PC-9 (cell line): ENCODE data around the gene MAN2C1. TPM values are rescaled to one million over a fixed set of nuclear protein-coding genes. Genes with fewer than 3 reads are reported as not detected.

ENCODE experiments used
- BruUV-seq: library from RNA; stranded (reverse); fragments of 400-500 nt; replicated peaks from 2 replicates; lab custom pipeline; 2021; lab: Mats Ljungman, UMichigan
- CTCF ChIA-PET: fragments of 300-600 bp; sonication (Branson Sonifier 250); formaldehyde crosslinking; loops from one replicate; lab custom pipeline; 2022; ENCODE audit warnings: antibody characterized with exemption; lab: Charles Lee
- POLR2A ChIA-PET: fragments of 300-600 bp; sonication (Branson Sonifier 250); formaldehyde crosslinking; loops from one replicate; lab custom pipeline; 2022; ENCODE audit warnings: antibody characterized with exemption; ENCODE audit not compliant: unreplicated experiment; lab: Charles Lee
- DNase-seq, 2 experiments: peaks; one replicate each; pipeline versions ENCODE4 v3.0.0 to v3.0.0-alpha.2; 2015 to 2022; ENCODE audit warnings: mixed read lengths in 1 of 2
- H2AFZ ChIP-seq: fragments of 200-600 bp; sonication (generic); 2 replicates; pipeline ENCODE4 v1.8.1; 2017; ENCODE audit warnings: antibody characterized with exemption
- H3F3A ChIP-seq: fragments of 200-600 bp; sonication (generic); 2 replicates; pipeline ENCODE4 v1.8.1; 2017; ENCODE audit warnings: antibody characterized with exemption, mild to moderate bottlenecking, low read depth; ENCODE audit not compliant: insufficient read depth
- H3K27ac ChIP-seq: fragments of 200-600 bp; sonication (generic); 2 replicates; pipeline ENCODE4 v1.6.1; 2016; ENCODE audit warnings: mixed run types
- H3K27me3 ChIP-seq: fragments of 200-600 bp; sonication (generic); 2 replicates; pipeline ENCODE4 v1.6.1; 2016; ENCODE audit warnings: low read depth, mixed run types; ENCODE audit not compliant: insufficient read depth
- H3K36me3 ChIP-seq: fragments of 200-600 bp; sonication (generic); 2 replicates; pipeline ENCODE4 v1.6.1; 2016; ENCODE audit warnings: low read depth, mixed run types
- H3K4me1 ChIP-seq: fragments of 200-600 bp; sonication (generic); replicated peaks from 2 replicates; pipeline ENCODE4 v1.6.1; 2016; ENCODE audit warnings: mixed run types; ENCODE audit not compliant: insufficient read depth
- H3K4me2 ChIP-seq: fragments of 200-600 bp; sonication (generic); 2 replicates; pipeline ENCODE4 v1.6.1; 2017; ENCODE audit warnings: mixed run types
- H3K4me3 ChIP-seq: fragments of 200-600 bp; sonication (generic); 2 replicates; pipeline ENCODE4 v1.6.1; 2016; ENCODE audit warnings: mixed run types
- H3K79me2 ChIP-seq: fragments of 200-600 bp; sonication (generic); 2 replicates; pipeline ENCODE4 v1.6.1; 2017; ENCODE audit warnings: low read depth, mixed run types
- H3K9me2 ChIP-seq: fragments of 200-600 bp; sonication (generic); 2 replicates; pipeline ENCODE4 v1.8.1; 2017; ENCODE audit warnings: mild to moderate bottlenecking; ENCODE audit not compliant: insufficient read depth
- H3K9me3 ChIP-seq: fragments of 200-600 bp; sonication (generic); 2 replicates; pipeline ENCODE4 v1.8.1; 2016; ENCODE audit warnings: low read depth; ENCODE audit not compliant: insufficient read depth
- H4K20me1 ChIP-seq: fragments of 200-600 bp; sonication (generic); 2 replicates; pipeline ENCODE4 v1.8.1; 2017; ENCODE audit not compliant: insufficient read depth
- EZH2 ChIP-seq: fragments of 200-600 bp; sonication (generic); IDR thresholded peaks from 2 replicates; pipeline ENCODE4 v1.8.0; 2017; ENCODE audit warnings: antibody characterized with exemption, low read depth
- intact Hi-C: fragments of 100-400 bp; cut with micrococcal nuclease; formaldehyde crosslinking; loops from one replicate; pipeline ENCODE4 v1.10.0; 2022; ENCODE audit not compliant: unreplicated experiment
- total RNA-seq: library from RNA; stranded (reverse); gene quantifications from 2 replicates; pipeline ENCODE4 v1.2.3, GENCODE V29; 2021
- TF ChIP-seq, protein P1 (sequence below): fragments of 200-600 bp; sonication (generic); conservative IDR thresholded peaks from 2 replicates; pipeline ENCODE4 v1.6.1; 2017; ENCODE audit warnings: mixed run types, antibody characterized with exemption, mild to moderate bottlenecking, moderate library complexity

Gene MAN2C1
- total RNA-seq, 1 experiment from 2014 or later = 94.3 TPM

DNA sequence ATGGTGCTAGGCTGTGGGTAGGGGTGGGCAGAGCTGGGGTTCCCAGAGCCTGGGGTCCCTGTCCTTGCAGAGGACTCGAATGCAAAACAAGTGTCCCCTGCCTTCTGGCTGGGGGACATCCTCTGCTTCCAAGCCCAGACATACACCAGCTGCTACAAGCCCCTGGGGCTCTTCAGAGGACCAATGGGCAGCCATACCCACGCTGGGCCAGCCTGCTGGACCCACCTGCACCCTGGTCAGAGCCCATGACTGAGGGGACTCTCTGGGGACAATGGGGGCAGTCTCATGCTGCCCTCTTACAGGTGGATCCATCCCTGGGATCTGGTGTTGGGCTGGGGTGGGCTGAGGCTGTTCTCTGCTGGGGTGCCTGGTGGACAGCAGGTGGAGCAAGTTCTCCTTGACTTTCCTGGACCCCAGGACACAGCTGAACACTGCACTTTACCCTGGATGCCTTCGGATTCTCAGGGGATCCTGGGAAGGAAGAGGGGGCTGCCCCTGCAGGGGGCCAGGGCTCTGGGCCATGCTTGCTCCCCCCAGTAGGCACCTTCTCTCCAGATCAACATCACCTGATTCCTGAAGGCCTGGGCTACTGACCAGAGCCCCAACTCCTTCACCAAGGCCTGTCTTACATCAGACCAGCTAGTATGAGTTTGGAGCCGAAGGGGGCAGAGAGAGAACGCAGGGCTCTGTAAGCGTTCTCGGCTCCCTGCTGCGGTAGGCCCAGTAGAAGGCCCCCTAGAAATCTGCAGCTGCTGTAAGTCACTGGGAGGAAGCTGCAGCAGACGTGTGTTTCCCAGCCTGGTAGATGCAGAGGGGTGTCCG is 39.7 kb downstream of the MAN2C1 start:
- intact Hi-C loops = no loop called here
- H3K79me2 ChIP-seq = no peaks in the 10 kb centered on the region
- H4K20me1 ChIP-seq = no peaks in the 10 kb centered on the region
- H3K27me3 ChIP-seq = no peaks in the 10 kb centered on the region
- H3K4me3 ChIP-seq = no peak overlapping the region
- H3K9me2 ChIP-seq = no peaks in the 10 kb centered on the region
- BruUV-seq = no TSS peak
- no peak overlapping the region for H3K4me2 ChIP-seq
- no peak for TF ChIP-seq EZH2
- TF ChIP-seq, protein P1, sequence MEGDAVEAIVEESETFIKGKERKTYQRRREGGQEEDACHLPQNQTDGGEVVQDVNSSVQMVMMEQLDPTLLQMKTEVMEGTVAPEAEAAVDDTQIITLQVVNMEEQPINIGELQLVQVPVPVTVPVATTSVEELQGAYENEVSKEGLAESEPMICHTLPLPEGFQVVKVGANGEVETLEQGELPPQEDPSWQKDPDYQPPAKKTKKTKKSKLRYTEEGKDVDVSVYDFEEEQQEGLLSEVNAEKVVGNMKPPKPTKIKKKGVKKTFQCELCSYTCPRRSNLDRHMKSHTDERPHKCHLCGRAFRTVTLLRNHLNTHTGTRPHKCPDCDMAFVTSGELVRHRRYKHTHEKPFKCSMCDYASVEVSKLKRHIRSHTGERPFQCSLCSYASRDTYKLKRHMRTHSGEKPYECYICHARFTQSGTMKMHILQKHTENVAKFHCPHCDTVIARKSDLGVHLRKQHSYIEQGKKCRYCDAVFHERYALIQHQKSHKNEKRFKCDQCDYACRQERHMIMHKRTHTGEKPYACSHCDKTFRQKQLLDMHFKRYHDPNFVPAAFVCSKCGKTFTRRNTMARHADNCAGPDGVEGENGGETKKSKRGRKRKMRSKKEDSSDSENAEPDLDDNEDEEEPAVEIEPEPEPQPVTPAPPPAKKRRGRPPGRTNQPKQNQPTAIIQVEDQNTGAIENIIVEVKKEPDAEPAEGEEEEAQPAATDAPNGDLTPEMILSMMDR = no peak
- CTCF ChIA-PET = no interaction called here
- H3K27ac ChIP-seq = no peak overlapping the region
- H3K4me1 ChIP-seq = no peaks in the 10 kb centered on the region
- POLR2A ChIA-PET = no interaction called here
- H2AFZ ChIP-seq = no peak overlapping the region
- DNase-seq = no peak
- no peaks in the 10 kb centered on the region for H3F3A ChIP-seq
- H3K36me3 ChIP-seq = no peaks in the 10 kb centered on the region
- no peaks in the 10 kb centered on the region for H3K9me3 ChIP-seq

DNA sequence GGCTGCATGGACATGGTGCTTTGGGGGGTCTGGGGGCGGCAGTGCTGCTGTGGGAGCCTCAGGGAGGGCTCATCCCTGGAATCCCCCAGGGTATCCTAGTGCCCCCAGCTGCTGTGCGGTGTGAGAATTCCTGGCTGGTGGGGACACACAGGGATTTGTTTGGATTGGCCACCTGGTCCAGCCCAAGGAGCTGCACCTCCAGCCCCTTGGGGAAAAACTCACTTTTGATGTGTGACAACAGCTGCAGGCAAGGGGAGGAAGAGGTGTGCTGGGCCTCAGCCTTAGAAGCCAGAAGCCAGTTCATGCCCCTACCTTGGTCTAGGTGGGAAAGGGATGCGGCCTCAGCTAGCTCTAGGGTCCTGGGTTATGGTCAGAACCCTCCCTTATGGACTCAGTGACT is 40.9 kb downstream of the MAN2C1 start:
- H4K20me1 ChIP-seq = no peaks in the 10 kb centered on the region
- intact Hi-C loops = no loop called here
- POLR2A ChIA-PET = no interaction called here
- no peaks in the 10 kb centered on the region for H3F3A ChIP-seq
- H3K27ac ChIP-seq = no peak overlapping the region
- DNase-seq = no peak
- H2AFZ ChIP-seq = no peak overlapping the region
- H3K4me2 ChIP-seq = no peak overlapping the region
- no peaks in the 10 kb centered on the region for H3K9me2 ChIP-seq
- no peaks in the 10 kb centered on the region for H3K36me3 ChIP-seq
- TF ChIP-seq EZH2 = no peak
- TF ChIP-seq, protein P1 = no peak
- BruUV-seq = no TSS peak
- no peaks in the 10 kb centered on the region for H3K9me3 ChIP-seq
- CTCF ChIA-PET = no interaction called here
- no peaks in the 10 kb centered on the region for H3K27me3 ChIP-seq
- H3K4me3 ChIP-seq = no peak overlapping the region
- H3K79me2 ChIP-seq = no peaks in the 10 kb centered on the region
- H3K4me1 ChIP-seq = no peaks in the 10 kb centered on the region

DNA sequence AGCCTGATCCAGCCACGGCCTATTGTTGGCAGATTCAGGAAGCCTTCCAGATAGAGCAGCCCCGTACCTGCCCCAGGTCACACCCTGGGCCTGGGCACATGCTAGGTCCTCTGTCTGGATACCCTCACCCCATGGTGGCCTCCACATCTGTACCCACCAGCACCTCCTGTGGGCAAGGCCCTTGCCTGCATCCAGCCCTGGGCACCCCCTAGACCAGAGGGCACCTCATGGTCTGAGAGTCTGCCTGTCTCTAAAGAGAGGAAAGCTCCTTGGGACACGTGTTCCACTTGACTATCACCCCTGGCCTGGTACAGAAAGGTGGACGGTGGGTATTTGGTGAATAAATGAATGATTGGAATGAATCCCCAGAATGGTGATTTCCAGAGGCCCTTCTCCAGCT is 41.4 kb downstream of the MAN2C1 start:
- H3K9me3 ChIP-seq = no peaks in the 10 kb centered on the region
- no peaks in the 10 kb centered on the region for H3K36me3 ChIP-seq
- H3K4me1 ChIP-seq = no peaks in the 10 kb centered on the region
- H2AFZ ChIP-seq = no peak overlapping the region
- no peak for DNase-seq
- no TSS peak for BruUV-seq
- no peaks in the 10 kb centered on the region for H3F3A ChIP-seq
- no peaks in the 10 kb centered on the region for H3K27me3 ChIP-seq
- H3K27ac ChIP-seq = no peak overlapping the region
- H3K4me3 ChIP-seq = no peak overlapping the region
- CTCF ChIA-PET = no interaction called here
- intact Hi-C loops = no loop called here
- no peaks in the 10 kb centered on the region for H3K9me2 ChIP-seq
- H3K4me2 ChIP-seq = no peak overlapping the region
- POLR2A ChIA-PET = no interaction called here
- H4K20me1 ChIP-seq = no peaks in the 10 kb centered on the region
- no peaks in the 10 kb centered on the region for H3K79me2 ChIP-seq
- no peak for TF ChIP-seq EZH2
- TF ChIP-seq, protein P1 = no peak
